ENCODE results near the gene MCM3. TPM values are rescaled to one million over a fixed set of nuclear protein-coding genes. Genes with fewer than 3 reads are reported as not detected.

Gene MCM3
- total RNA-seq = 10 to 100 TPM; 17.8 to 33.6 (median 25.3) TPM

DNA sequence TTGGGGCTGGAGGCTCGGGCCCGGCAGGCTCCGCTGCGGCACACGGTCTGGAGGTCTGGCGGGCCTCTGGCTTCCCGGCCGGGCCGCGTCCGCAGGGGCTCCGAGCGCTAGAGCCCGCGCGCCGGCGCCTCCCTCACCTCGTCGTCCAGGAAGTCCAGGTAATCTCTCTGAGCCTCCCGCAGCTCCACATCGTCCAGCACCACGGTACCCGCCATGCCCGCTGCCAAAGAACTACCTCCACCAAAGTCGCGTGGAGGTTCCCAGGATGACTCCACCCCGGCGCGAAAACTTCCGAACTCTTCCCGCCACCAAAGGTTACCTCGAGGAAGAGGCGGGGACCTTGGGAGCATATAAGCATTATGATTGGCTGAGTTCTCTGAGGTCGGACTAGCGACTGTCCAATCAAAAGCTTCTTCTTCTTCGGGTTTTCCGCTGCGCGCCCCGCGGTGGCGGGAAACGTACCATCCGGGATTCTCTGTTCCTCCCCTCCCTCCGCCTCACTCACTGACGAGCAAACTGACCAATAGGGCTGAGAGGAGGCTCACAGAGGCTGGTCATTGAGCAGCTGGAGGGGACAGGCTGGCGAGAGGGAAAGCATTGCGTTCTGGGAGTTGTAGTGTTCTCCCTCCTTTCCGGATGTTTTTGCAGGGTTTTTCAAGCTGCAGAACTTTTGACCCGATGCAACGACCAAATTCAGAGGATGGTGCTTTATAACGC lies at the start of gene MCM3:
Gene MCM3, minus strand, starts transcription at position 283 of the 717 bp plus-strand sequence. Its CDS starts 68 bp downstream, at position 215.
- WGBS, 2 donors = 0 to 1% methylated on average over 50 to 51 of the region's 53 CpGs
- DNase-seq (ENCODE audit: low spot score in 2 of 2) = peak; percentile 98 to 99
- no peak for TF ChIP-seq POLR2A (IDR thresholded peaks at IDR 0.05)
- TF ChIP-seq, protein P1, sequence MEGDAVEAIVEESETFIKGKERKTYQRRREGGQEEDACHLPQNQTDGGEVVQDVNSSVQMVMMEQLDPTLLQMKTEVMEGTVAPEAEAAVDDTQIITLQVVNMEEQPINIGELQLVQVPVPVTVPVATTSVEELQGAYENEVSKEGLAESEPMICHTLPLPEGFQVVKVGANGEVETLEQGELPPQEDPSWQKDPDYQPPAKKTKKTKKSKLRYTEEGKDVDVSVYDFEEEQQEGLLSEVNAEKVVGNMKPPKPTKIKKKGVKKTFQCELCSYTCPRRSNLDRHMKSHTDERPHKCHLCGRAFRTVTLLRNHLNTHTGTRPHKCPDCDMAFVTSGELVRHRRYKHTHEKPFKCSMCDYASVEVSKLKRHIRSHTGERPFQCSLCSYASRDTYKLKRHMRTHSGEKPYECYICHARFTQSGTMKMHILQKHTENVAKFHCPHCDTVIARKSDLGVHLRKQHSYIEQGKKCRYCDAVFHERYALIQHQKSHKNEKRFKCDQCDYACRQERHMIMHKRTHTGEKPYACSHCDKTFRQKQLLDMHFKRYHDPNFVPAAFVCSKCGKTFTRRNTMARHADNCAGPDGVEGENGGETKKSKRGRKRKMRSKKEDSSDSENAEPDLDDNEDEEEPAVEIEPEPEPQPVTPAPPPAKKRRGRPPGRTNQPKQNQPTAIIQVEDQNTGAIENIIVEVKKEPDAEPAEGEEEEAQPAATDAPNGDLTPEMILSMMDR (IDR thresholded peaks at IDR 0.05) = no peak
- intact Hi-C loops (cut with DNase I; ENCODE audit: low total_unique reads) = loop anchor here (5.0 to 10.0 kb wide), 2 partner anchors 110 to 383 kb away; no protein-coding TSS in a partner anchor
- peak within 1 kb of the TSS; percentile 81 for H3K4me3 ChIP-seq (ENCODE audit: low read depth, poor library complexity, severe bottlenecking)

DNA sequence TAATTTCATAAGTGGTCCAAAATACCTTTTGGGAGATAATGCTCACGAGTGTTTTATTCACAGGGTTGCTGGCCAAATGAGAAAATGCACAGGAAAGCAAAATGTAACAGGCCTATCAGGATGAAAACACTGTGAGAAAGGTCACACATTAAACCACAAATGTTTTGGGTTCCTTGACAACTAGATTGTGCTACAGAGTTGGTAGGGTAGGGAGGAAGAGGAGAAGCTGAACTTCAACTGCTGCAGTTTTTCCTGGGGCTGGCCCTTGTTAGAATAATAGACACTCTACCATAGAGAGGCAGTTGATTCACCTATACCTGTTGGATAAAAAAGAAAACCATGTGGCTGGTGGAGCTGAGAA lies 49.3 kb upstream of the MCM3 start:
- TF ChIP-seq, protein P1 (IDR thresholded peaks at IDR 0.05) = no peak
- TF ChIP-seq POLR2A (IDR thresholded peaks at IDR 0.05) = no peak
- peak in 1 of 2 donors; percentile 28 for DNase-seq (ENCODE audit: low spot score in 2 of 2)
- no peak overlapping the region for H3K4me3 ChIP-seq (ENCODE audit: low read depth, poor library complexity, severe bottlenecking)
- 36 to 50% methylated on average over 1 of the region's 1 CpG for WGBS, 2 donors
- intact Hi-C loops (cut with DNase I; ENCODE audit: low total_unique reads) = no loop called here

- TF ChIP-seq, protein P1 (IDR thresholded peaks at IDR 0.05) = no peak
- TF ChIP-seq POLR2A (IDR thresholded peaks at IDR 0.05) = no peak
- no peak overlapping the region for H3K4me3 ChIP-seq (ENCODE audit: low read depth, poor library complexity, severe bottlenecking)
- intact Hi-C loops (cut with DNase I; ENCODE audit: low total_unique reads) = no loop called here
- 89 to 90% methylated on average over 4 of the region's 4 CpGs for WGBS, 2 donors
- DNase-seq (ENCODE audit: low spot score in 2 of 2) = peak in 1 of 2 donors; percentile 23
Measured at GRCh38 chr6:52331793-52332457, 47.4 kb upstream of the MCM3 start.

GRCh38 chr6:52330470-52330869 lies 45.9 kb upstream of the MCM3 start:
- TF ChIP-seq, protein P1 (IDR thresholded peaks at IDR 0.05) = no peak
- no peak for TF ChIP-seq POLR2A (IDR thresholded peaks at IDR 0.05)
- no peak overlapping the region for H3K4me3 ChIP-seq (ENCODE audit: low read depth, poor library complexity, severe bottlenecking)
- DNase-seq (ENCODE audit: low spot score in 2 of 2) = peak in 1 of 2 donors; percentile 10
- 60 to 69% methylated on average over 2 of the region's 2 CpGs for WGBS, 2 donors
- intact Hi-C loops (cut with DNase I; ENCODE audit: low total_unique reads) = no loop called here

GRCh38 chr6:52328729-52329128 lies 44.2 kb upstream of the MCM3 start:
- WGBS, 2 donors = 81 to 83% methylated on average over 2 of the region's 2 CpGs
- TF ChIP-seq POLR2A (IDR thresholded peaks at IDR 0.05) = no peak
- TF ChIP-seq, protein P1 (IDR thresholded peaks at IDR 0.05) = no peak
- H3K4me3 ChIP-seq (ENCODE audit: low read depth, poor library complexity, severe bottlenecking) = no peak overlapping the region
- intact Hi-C loops (cut with DNase I; ENCODE audit: low total_unique reads) = no loop called here
- DNase-seq (ENCODE audit: low spot score in 2 of 2) = no peak
